Subcutaneous adipose tissue (tissue), 4 donors: Measurements from ENCODE around the gene MMP24. TPM values are rescaled to one million over a fixed set of nuclear protein-coding genes. Genes with fewer than 3 reads are reported as not detected.

Experiments
- CTCF ChIP-seq: fragments of 450-650 bp; IDR thresholded peaks from one replicate; pipeline ENCODE4 v1.5.1; 2016; ENCODE audit warnings: low read depth, mild to moderate bottlenecking, control low read depth, antibody characterized with exemption, moderate library complexity
- total RNA-seq, 4 donors: library from RNA; depleted of rRNA; stranded (reverse); fragments of >200 nt; gene quantifications; one replicate each; pipeline ENCODE4 v1.1.0, GENCODE V29; 2016

The MMP24 gene
- total RNA-seq, 4 donors from 2014 or later, result 0.17 to 1.3 (median 0.66) TPM; not detected in 1

- TF ChIP-seq CTCF, result no peak
Observed at GRCh38 chr20:35215066-35215956, 11.2 kb upstream of the MMP24 start.

GRCh38 chr20:35216541-35216940 is 9.9 kb upstream of the MMP24 start:
- TF ChIP-seq CTCF, result no peak

GRCh38 chr20:35223941-35224340 is 2.5 kb upstream of the MMP24 start:
- TF ChIP-seq CTCF, result no peak

GRCh38 chr20:35224536-35224935 is 2.0 kb upstream of the MMP24 start:
- TF ChIP-seq CTCF, result no peak

- TF ChIP-seq CTCF, result no peak
Observed at GRCh38 chr20:35225319-35226125, 968 bp upstream of the MMP24 start.

- no peak for TF ChIP-seq CTCF
Observed at GRCh38 chr20:35226884-35227681, 593 bp downstream of the MMP24 start.
